Endothelial cell of umbilical vein (primary cell): Measurements from ENCODE around the gene GRK4. TPM values are rescaled to one million over a fixed set of nuclear protein-coding genes. Genes with fewer than 3 reads are reported as not detected.

Experiments used
- BruUV-seq: library from RNA; stranded (reverse); fragments of 400-500 nt; replicated peaks from 2 replicates; lab custom pipeline; 2021; lab: Mats Ljungman, UMichigan
- CTCF ChIA-PET: fragments of 300-600, 350-600 bp; sonication (Branson Sonifier 250); formaldehyde crosslinking; loops from one replicate; lab custom pipeline; 2021; ENCODE audit warnings: antibody characterized with exemption, inconsistent platforms; lab: Charles Lee
- POLR2A ChIA-PET: fragments of 300-600, 350-600 bp; sonication (Branson Sonifier 250); formaldehyde crosslinking; loops from one replicate; lab custom pipeline; 2021; ENCODE audit warnings: antibody characterized with exemption, inconsistent platforms; lab: Charles Lee
- DNase-seq: peaks from one replicate; pipeline ENCODE4 v3.0.0-alpha.2; 2011; ENCODE audit warnings: low read depth, low spot score
- FAIRE-seq: peaks from 2 replicates; lab custom pipeline; 2011; peaks lifted over from hg19 to GRCh38; lab: Jason Lieb, UNC
- H2AFZ ChIP-seq: 2 replicates; pipeline ENCODE4 v1.6.0; 2012; ENCODE audit warnings: low read depth, low read length, control low read depth, inconsistent platforms
- H3K27ac ChIP-seq: 2 replicates; pipeline ENCODE4 v1.5.1; 2011; ENCODE audit warnings: low read depth, mild to moderate bottlenecking, control low read depth, low read length, moderate library complexity; ENCODE audit not compliant: insufficient read depth
- H3K27me3 ChIP-seq, 2 experiments: 2 replicates each; pipeline versions ENCODE4 v1.6.0 to v1.6.1; 2011; ENCODE audit warnings: low read length in 2 of 2, mixed read lengths in 1 of 2; ENCODE audit not compliant: control insufficient read depth in 2 of 2, insufficient read depth in 2 of 2
- H3K36me3 ChIP-seq, 2 experiments: 2 replicates in 1 of 2; 3 replicates in 1 of 2; pipeline ENCODE4 v1.5.1; 2011; ENCODE audit warnings: low read length in 2 of 2, mild to moderate bottlenecking in 1 of 2, moderate library complexity in 1 of 2; ENCODE audit not compliant: control insufficient read depth in 2 of 2, insufficient read depth in 2 of 2; ENCODE audit errors: extremely low read depth in 1 of 2
- H3K4me1 ChIP-seq: 3 replicates; pipeline ENCODE4 v1.5.1; 2011; ENCODE audit warnings: mild to moderate bottlenecking, low read length; ENCODE audit not compliant: control insufficient read depth, insufficient read depth; ENCODE audit errors: extremely low read depth
- H3K4me2 ChIP-seq: 2 replicates; pipeline ENCODE4 v1.6.1; 2011; ENCODE audit warnings: low read length, control low read depth, mixed read lengths; ENCODE audit not compliant: insufficient read depth
- H3K4me3 ChIP-seq, 3 experiments: fragments of 200-600 bp in 1 of 3; sonication (generic), shearing (Covaris generic) in 1 of 3; replicated peaks in 1 of 3; 2 replicates each; pipeline ENCODE4 v1.5.1; 2011 to 2016; ENCODE audit warnings: control low read depth in 3 of 3, low read length in 3 of 3, mild to moderate bottlenecking in 2 of 3, inconsistent platforms in 1 of 3, low read depth in 1 of 3, moderate library complexity in 1 of 3; ENCODE audit not compliant: insufficient read depth in 1 of 3
- H3K79me2 ChIP-seq: 2 replicates; pipeline ENCODE4 v1.6.0; 2012; ENCODE audit warnings: low read length, inconsistent platforms; ENCODE audit not compliant: control insufficient read depth, insufficient read depth
- H3K9ac ChIP-seq: replicated peaks from 2 replicates; pipeline ENCODE3; 2011; ENCODE audit warnings: low read length, control low read depth; ENCODE audit not compliant: insufficient read depth; ENCODE audit errors: extremely low read depth
- H3K9me1 ChIP-seq: replicated peaks from 3 replicates; pipeline ENCODE4 v1.6.0; 2011; ENCODE audit warnings: mild to moderate bottlenecking, low read length; ENCODE audit not compliant: control insufficient read depth, insufficient read depth; ENCODE audit errors: extremely low read depth
- H3K9me3 ChIP-seq: replicated peaks from 2 replicates; pipeline ENCODE4 v1.5.1; 2012; ENCODE audit warnings: low read length, inconsistent platforms; ENCODE audit not compliant: control insufficient read depth, insufficient read depth
- H4K20me1 ChIP-seq: replicated peaks from 2 replicates; pipeline ENCODE3; 2011; ENCODE audit warnings: mild to moderate bottlenecking, low read length; ENCODE audit not compliant: control insufficient read depth, insufficient read depth; ENCODE audit errors: extremely low read depth
- CTCF ChIP-seq, 2 donors: IDR thresholded peaks; 1 replicate in 1 of 2; 2 replicates in 1 of 2; pipeline ENCODE4 v1.5.1; 2011; ENCODE audit warnings: low read length in 2 of 2, mild to moderate bottlenecking in 2 of 2, moderate library complexity in 2 of 2, control low read depth in 1 of 2, inconsistent platforms in 1 of 2, low read depth in 1 of 2; ENCODE audit not compliant: insufficient read depth in 1 of 2; ENCODE audit errors: extremely low read depth in 1 of 2
- EZH2 ChIP-seq: IDR thresholded peaks from 2 replicates; pipeline ENCODE4 v1.6.1; 2012; ENCODE audit warnings: borderline replicate concordance, low read depth, mild to moderate bottlenecking, moderate library complexity, low read length, inconsistent platforms; ENCODE audit not compliant: severe bottlenecking
- FOS ChIP-seq: IDR thresholded peaks from 2 replicates; pipeline ENCODE4 v1.6.1; 2011; ENCODE audit warnings: mild to moderate bottlenecking, low read length, moderate library complexity, borderline replicate concordance; ENCODE audit not compliant: insufficient read depth
- GATA2 ChIP-seq: IDR thresholded peaks from 2 replicates; pipeline ENCODE4 v1.7.0; 2011; ENCODE audit warnings: low read depth, mild to moderate bottlenecking, moderate library complexity, mixed read lengths, low read length; ENCODE audit not compliant: insufficient read length, insufficient read depth
- JUN ChIP-seq: IDR thresholded peaks from 2 replicates; pipeline ENCODE4 v1.6.1; 2011; ENCODE audit warnings: borderline replicate concordance, low read depth; ENCODE audit not compliant: insufficient read length, insufficient read depth
- MAX ChIP-seq: IDR thresholded peaks from 2 replicates; pipeline ENCODE4 v1.6.1; 2011; ENCODE audit not compliant: insufficient read depth, insufficient read length
- MYC ChIP-seq: IDR thresholded peaks from one replicate; pipeline ENCODE4 v1.6.1; 2011; ENCODE audit warnings: mild to moderate bottlenecking, low read depth, low read length
- POLR2A ChIP-seq: IDR thresholded peaks from 2 replicates; pipeline ENCODE4 v1.6.1; 2012; ENCODE audit warnings: low read depth, mild to moderate bottlenecking, control low read depth, low read length
- POLR2AphosphoS5 ChIP-seq: IDR thresholded peaks from 2 replicates; pipeline ENCODE4 v1.6.1; 2012; ENCODE audit warnings: low read depth, mild to moderate bottlenecking, control low read depth, low read length, moderate library complexity; ENCODE audit not compliant: insufficient read depth
- dilution Hi-C: fragments of 300-500 bp; cut with MboI; formaldehyde crosslinking; loops from one replicate; pipeline ENCODE4 v1.15.0; 2019; ENCODE audit warnings: low sequenced_read_pairs; ENCODE audit not compliant: extremely low pct_ligation_motif_present
- intact Hi-C: fragments of 100-400 bp; cut with micrococcal nuclease; formaldehyde crosslinking; loops from one replicate; pipeline ENCODE4 v1.10.0; 2022
- polyA plus RNA-seq, 4 experiments: library from polyadenylated mRNA; depleted of rRNA in 3 of 4; stranded (reverse) in 3 of 4; unstranded in 1 of 4; fragments of >200 nt; gene quantifications; 2 replicates each; pipeline versions ENCODE4 v1.2.1 to v1.2.3, GENCODE V29; 2011 to 2012; ENCODE audit warnings: missing spikeins in 1 of 4
- total RNA-seq: library from RNA; stranded (reverse); gene quantifications from 2 replicates; pipeline ENCODE4 v1.2.3, GENCODE V29; 2021

GRK4 gene
- total and polyA plus RNA-seq, 2 donors (not counting 3 experiments of a cell fraction or from before 2014, with no cell fraction given): 3.1 to 6.3 TPM

- intact Hi-C loops: no loop called here
- CTCF ChIA-PET: interaction anchor here (1.6 kb wide), 1 partner anchor 12 kb away, joined by 7 read pairs; no protein-coding TSS in a partner anchor
- H3K27me3 ChIP-seq: no peaks in the 10 kb centered on the region
- H2AFZ ChIP-seq: no peak overlapping the region
- no peak overlapping the region for H3K4me2 ChIP-seq
- TF ChIP-seq EZH2 (no peak), FOS (no peak), MAX (no peak), JUN (no peak), CTCF (IDR thresholded peaks at IDR 0.05; ENCODE audit: extremely low read depth in 1 of 2, insufficient read depth in 1 of 2, low read depth in 1 of 2, low read length in 2 of 2) (no peak), POLR2AphosphoS5 (no peak), POLR2A (no peak), MYC (no peak), GATA2 (no peak)
- POLR2A ChIA-PET: no interaction called here
- no peaks in the 10 kb centered on the region for H3K4me1 ChIP-seq
- no peaks in the 10 kb centered on the region for H3K79me2 ChIP-seq
- BruUV-seq: no TSS peak
- H3K36me3 ChIP-seq: no peaks in the 10 kb centered on the region
- H3K4me3 ChIP-seq: no peak overlapping the region
- no peak for FAIRE-seq
- no peak overlapping the region for H3K9ac ChIP-seq
- H4K20me1 ChIP-seq: no peaks in the 10 kb centered on the region
- no peaks in the 10 kb centered on the region for H3K9me1 ChIP-seq
- dilution Hi-C loops: no loop called here
- H3K9me3 ChIP-seq: no peaks in the 10 kb centered on the region
- no peak for DNase-seq
- no peak overlapping the region for H3K27ac ChIP-seq
Observed at GRCh38 chr4:3007724-3008123, 44.4 kb downstream of the GRK4 start.
